NCI-H2081 (cell line): Measurements from ENCODE around the gene NCS1.

Source experiments
- DNase-seq, 2 experiments: peaks; one replicate each; lab custom pipeline; 2025; lab: John Stamatoyannopoulos, UW

The NCS1 gene

GRCh38 chr9:130194378-130194932, 22.3 kb downstream of the NCS1 start:
- no peak for DNase-seq

- DNase-seq = no peak
Observed at GRCh38 chr9:130195638-130196037, 23.4 kb downstream of the NCS1 start.

DNA sequence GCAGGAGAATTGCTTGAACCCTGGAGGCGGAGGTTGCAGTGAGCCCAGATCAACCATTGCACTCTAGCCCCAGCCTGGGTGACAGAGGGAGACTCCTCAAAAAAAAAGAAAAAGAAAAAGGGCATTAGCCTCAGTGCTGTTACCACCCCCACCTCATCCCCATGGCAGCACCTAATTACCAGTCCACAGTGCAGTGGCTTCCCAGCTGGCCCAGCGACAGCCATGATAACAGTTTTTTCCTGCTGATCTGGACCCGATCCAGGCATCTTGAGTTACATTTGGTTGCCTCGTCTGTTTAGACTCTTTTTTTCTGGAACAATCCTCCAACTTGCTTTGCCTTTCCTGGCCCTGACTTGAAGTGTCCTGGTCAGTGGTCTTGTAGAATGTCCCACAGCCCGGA, 24.4 kb downstream of the NCS1 start:
- DNase-seq = peak; percentile 80 to 90

DNA sequence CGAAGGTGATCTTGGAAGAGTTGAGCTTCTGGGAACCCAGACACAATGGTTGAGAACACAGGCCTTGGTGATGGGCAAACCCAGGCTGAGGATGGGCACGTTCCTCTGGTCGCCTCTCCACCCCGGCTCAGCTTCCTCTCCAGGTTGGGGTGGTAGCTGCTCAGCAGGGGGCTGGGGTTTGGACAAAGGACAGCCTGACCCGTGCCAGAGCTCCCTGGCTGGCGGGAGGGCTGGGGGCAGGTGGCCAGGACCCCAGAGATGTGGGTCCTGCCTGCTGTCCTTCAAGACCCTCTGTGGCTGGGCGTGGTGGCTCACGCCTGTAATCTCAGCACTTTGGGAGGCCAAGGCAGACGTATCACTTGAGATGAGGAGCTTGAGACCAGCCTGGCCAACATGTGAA, 25.2 kb downstream of the NCS1 start:
- DNase-seq = no peak

- peak in 1 of 2 experiments; percentile 29 for DNase-seq
Observed at GRCh38 chr9:130197888-130198287, 25.7 kb downstream of the NCS1 start.

DNA sequence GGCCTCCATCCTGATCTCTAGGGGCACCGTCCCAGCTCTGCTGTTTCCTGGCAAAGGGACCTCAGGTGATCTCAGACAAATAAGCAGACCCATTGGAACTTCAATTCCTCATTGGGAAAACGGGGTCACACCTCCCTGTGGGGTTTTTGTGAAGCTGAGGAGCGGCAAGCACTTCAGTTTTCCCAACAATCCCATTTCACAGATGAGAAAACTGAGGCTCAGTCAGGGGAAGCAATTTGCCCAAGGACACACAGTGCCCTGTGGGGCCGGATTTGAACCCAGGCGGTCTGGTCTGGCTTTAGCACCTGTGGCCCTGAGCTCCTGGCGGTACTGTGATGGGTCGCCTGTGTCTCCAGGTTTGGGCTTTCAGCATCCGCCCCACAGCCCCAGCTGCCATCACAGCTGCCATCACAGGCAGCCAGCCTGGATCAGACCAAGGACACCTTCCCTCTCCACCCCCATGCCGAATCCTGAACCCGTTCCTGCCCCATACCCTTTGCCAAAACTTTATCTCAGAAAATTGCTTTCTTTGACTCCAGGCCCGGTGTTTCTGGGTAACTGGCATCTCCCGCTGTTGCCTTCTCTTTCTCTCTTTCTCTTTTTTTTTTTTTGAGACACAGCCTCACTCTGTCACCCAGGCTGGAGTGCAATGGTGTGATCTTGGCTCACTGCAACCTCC, 26.4 kb downstream of the NCS1 start:
- DNase-seq = no peak

- no peak for DNase-seq
Observed at GRCh38 chr9:130199605-130200004, 27.4 kb downstream of the NCS1 start.

DNA sequence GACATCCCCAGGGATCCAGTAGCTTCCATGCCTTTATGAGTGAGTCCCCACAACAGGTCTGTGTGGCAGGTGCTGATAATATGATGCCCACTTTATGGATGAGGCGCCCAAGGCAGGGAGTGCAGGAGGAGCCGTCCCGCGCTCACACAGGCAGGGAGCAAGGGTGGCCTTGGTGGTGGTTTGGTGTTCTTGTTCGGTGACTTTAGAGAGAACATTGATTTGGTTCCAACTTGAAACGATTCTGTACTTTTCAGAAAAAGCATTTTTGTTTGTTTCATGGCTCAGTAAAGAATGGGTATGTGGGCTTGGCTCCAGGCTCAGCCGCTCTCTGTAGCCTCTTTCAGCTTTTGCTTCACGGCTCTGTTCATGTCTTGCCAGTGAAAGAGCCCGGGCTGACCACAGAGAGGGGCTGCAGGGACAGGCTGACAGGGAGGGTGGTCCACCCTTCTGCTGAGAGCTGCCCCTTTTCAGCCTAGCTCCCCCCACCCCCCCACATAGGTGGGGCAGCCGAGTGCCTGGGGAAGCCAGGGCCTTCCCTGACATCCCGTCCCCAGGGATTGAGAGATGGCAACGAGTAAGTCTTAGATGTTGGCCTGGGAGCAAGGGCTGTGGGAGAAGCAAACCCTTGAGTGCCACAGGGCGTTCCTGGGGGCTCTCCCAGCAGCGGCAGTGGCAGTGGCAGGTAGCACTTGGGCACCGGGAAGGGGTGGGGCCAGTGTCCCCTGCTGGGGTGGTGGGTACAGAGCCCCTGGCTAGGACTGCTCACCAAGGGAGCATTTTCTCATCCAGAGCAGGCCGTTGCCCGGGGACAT, 28.0 kb downstream of the NCS1 start:
- DNase-seq = no peak

- no peak for DNase-seq
Observed at GRCh38 chr9:130201399-130201873, 29.2 kb downstream of the NCS1 start.

DNA sequence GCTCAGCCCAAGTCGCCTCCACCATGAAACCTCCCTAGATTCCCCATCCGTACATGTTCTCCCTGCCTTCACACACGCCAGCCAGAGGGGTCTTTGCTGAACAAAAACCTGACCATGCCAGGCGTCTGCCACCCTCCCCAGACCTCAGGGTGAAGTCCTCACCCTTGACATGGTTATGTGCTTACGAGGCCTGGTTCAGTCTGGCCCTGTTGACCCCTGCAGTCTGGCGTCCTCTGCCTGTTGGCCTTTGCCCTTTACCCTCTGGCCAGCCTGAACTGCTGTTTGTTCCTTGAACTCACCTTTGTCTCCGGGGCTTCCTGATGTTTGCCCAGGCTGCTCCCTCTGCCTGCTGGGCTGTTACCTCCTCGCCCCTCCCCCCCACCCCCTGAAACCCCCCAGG, 29.8 kb downstream of the NCS1 start:
- no peak for DNase-seq

GRCh38 chr9:130204341-130204740, 32.1 kb downstream of the NCS1 start:
- DNase-seq = no peak

DNA sequence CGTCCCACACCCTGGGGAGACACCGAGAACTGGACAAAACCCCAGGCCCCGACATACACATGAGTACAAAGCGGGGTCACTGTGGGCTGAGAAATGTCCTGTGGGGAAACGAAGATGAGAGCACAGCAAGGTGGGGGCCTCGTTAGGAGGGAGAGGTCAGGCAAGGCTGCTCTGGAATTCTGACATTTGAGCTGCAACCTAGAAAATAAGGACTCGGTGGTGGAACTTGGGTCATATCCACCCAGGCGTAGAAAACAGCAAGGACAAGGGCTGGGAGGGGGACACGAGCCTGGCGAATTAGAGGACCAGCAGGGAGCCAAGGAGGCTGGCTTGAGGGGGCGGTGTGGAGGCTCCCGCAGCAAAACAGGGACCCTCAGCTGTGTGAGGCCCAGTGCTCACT, 32.8 kb downstream of the NCS1 start:
- no peak for DNase-seq

- DNase-seq = no peak
Observed at GRCh38 chr9:130205912-130206311, 33.7 kb downstream of the NCS1 start.

DNA sequence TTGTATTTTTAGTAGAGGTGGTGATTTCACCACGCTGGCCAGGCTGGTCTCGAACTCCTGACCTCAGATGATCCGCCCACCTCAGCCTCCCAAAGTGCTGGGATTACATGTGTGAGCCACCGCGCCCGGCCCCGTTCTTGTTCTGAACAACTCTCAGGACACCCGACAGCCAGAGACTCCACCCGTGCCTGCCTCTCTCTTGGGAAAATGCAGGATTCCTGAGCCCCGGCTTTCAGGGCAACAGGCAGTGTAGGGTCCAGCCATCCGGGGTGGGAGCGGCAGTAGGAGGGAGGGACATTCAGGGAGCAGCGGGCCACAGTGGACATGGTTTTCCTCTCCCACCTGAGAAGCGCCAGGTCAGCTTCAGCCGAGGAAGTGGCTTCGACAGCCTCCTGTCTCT, 34.4 kb downstream of the NCS1 start:
- DNase-seq = no peak

- DNase-seq = no peak
Observed at GRCh38 chr9:130207241-130207992, 35.2 kb downstream of the NCS1 start.

DNA sequence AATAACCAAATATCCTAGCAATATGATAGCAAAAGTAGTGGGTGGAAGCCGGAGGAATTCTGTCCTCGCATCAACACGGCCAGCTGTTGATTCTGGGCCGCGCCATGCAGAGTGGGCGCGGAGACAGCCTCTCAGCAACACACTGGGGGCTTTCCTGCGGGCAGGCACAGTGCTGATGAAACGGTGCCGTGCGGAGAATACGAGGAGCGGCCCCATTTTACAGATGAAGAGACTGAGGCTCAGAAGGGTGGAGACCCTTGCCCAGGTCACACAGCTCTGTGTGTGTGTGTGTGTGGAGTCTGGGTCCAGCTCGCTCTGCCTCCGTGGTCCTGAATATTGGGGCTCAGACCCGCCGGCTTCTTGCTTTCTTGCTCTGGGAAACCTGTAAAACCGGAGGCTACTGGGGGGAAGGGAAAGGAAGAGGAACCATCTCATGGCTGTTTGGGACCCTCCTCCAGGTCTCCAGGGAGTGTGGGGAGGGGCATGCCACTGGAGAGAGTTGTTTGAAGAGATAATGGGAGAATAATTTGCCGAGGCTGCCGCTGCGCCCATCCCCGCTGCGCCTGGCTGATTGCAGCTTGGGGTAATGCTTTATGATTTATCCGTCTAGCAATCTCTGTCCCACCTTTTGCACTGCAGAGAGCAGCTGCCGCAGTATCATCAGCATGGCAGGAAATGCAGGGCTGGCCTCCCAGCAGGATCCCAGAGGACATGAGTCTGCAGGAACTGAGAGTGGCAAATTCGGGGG, 36.6 kb downstream of the NCS1 start:
- peak; percentile 85 to 94 for DNase-seq

GRCh38 chr9:130209422-130209821, 37.2 kb downstream of the NCS1 start:
- DNase-seq = no peak

- DNase-seq = no peak
Observed at GRCh38 chr9:130211548-130212226, 39.5 kb downstream of the NCS1 start.

DNA sequence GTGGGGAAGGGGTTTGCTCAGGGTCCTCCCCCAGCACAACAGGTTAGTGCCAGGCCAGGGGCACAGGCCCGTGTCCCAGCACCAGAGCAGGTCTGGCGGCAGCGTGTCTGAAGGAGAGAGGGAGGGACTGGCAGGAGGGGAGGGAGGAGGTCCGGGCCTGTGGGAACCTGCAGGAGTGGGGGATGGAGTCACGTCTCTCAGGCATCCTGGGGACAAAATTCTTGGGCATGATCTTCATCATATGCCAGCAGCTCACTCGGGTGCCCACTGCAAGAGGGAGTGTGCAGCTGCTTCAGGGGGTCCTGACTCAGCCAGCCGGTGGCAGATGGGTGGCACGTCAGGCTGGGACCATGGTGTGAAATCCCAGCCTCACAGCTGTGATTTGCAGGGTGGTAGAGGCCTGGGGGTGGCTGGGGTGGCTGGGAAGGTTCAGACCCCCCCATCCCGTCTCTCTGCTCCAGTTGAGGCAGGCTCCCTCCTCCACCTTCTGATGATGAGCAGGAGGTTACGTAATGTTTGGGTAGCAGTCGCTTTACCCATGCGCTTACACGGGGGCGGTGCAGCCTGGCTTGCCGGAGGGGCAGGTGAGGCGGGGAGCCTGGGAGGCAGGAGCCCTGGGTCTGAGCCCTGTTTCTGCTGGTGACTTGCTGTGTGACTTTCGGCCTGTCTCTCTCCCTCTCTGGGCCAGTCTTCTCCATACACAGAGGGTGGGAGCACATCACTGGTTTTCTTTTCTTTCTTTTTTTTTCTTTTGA, 40.5 kb downstream of the NCS1 start:
- no peak for DNase-seq
